HG03159 (cell line): ENCODE data around the gene LRRC4B.
"Not testable (repeated sequence)": the region's sequence is repeated elsewhere in the genome, so short reads cannot be mapped to it uniquely, and the experiment has no call there.

ENCODE experiments used
- ATAC-seq: cut with Tn5 transposase; IDR thresholded peaks from one replicate; pipeline ENCODE4 v1.9.1; 2021; ENCODE audit warnings: mild to moderate bottlenecking, moderate library complexity; ENCODE audit not compliant: unreplicated experiment

The LRRC4B gene

DNA sequence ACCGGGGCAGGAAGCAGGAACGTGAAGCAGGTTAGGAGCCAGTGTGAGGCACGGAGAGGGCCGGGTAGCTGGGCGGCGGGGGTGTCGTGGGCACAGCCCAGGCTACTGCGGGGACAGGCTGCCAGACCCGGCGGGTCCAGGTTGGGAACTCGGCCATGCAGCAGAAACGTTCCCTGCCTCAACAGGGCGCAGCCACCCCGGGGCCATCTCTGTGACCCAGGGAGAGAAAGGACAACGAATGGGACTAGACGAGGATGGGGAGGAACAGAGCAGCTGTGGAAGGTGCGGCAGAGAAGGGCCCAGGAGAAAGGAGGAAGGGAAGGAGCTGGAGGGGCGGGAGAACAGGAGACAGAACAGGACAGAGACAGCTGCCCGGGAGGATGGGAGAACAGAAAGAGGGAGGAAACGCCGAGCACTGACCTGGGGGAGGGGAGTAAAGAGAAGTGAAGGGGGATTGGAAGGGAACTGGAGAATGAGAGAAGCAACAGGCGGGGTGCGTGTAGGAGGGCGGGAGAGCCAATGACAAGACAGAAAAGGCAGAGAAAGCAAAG lies 78.7 kb downstream of the LRRC4B start:
- no peak for ATAC-seq

DNA sequence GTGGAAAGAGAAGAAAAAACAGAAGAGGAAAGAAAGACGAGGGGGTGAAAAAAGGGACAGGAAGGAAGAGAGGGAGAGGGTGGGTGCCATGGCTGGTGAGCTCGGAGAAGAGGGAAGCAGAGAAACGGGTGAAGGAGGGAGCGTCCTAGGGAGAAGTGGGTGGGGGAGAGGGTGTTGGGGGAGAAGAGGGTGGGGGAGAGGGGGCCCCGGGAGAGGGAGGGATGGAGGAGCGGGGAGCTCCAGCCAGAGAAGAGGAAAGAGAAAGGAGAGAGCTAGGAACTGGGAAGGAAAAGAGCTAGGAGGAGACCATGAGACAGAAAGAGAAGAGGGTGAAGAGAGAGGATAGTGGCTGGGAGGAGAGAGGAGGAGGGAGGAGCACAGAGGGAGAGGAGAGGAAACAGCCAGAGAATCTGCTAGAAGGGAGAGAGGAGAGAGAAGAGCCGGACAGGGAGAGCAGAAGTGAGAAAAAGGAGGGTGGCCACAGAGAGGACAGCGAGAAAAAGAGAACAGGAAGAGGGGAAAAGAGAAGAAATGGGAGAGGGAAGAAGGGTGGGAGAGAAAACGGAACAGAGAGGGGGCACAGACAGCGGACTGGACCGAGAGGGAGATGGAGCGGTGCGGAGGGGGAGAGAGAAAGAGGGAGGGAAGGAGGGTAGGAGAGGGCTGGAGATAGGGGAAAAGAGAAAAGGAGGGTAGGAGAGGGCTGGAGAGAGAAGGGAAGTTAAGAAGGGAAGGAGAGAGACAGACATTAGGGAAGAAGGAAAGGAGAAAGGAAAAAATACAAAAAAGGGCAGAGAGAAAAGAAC lies 79.6 kb downstream of the LRRC4B start:
- no peak for ATAC-seq

DNA sequence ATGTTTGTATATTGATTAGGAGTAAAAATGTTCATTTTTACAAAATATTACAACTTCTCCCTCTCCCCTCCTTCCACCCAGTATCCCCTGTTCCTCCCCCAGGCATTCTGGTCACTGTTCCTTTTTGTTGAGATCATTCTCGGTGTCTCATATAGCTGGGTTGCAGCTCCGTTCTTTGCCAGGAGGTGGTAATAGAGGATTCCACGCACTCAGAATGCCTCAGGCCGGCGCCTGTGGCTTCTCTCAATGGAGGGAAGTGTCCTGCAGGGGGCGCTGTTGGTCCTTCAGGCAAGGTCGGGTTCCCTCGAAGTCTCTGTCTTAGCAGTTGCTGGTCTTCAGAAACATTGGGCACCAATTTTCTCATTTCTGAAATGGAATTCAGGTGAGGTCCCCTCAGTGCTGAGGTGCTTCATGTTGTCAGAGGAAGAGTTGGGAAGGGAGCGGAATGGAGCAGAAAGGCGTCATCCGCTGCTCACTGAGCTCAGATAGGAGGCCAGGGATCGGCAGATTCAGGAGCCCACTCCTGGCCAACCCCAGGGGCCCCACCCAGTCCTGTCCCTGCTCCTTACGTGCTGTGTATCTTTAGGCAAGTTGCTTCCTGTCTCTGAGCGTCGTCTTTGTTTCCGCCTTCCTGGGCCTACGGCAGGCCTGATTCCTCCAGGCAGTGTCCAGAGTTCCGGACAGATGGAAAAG lies 81.3 kb downstream of the LRRC4B start:
- ATAC-seq, result no peak

DNA sequence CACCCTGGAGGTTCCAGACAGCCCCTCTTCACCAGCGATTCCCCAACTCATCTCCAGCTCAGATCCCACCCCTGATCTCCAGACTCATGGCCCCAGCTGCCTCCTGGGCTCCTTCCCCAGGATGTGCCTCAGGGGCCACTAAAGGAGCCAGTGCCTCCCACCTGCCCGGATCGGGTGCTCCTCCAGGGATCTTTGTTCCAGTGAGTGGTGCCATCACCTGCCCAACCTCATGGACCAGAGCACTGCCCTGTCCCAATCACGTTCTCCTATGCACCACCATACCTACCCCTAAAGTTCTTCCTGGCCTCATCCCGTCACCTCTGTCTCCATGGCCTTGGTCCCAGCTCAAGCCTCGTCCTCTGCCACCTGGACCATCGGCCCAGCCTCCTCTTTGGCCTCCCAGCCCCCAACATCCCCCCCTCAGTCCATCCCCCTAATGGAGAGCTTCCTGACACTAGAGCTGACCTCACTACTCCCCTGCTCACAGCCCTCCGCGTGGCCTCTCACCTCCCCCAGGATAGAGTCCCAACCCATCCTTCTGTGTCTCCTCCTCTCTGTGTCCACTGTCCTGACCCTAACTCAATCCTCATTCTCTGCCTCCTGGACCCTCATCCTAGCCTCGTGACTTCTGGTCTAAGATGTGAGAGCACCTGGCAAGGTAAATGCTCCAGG lies 82.8 kb downstream of the LRRC4B start:
- ATAC-seq, result no peak

DNA sequence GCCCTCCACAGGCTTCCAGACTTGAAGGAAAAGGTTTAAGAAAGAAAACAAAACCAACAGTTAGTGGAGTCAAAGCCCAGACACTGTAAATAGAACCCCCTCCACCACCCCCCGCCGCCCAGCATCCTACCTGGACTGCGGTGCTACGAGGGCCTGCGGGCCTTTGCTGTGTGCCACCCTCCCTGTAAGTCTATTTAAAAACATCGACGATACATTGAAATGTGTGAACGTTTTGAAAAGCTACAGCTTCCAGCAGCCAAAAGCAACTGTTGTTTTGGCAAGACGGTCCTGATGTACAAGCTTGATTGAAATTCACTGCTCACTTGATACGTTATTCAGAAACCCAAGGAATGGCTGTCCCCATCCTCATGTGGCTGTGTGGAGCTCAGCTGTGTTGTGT lies 85.3 kb downstream of the LRRC4B start:
- no peak for ATAC-seq

DNA sequence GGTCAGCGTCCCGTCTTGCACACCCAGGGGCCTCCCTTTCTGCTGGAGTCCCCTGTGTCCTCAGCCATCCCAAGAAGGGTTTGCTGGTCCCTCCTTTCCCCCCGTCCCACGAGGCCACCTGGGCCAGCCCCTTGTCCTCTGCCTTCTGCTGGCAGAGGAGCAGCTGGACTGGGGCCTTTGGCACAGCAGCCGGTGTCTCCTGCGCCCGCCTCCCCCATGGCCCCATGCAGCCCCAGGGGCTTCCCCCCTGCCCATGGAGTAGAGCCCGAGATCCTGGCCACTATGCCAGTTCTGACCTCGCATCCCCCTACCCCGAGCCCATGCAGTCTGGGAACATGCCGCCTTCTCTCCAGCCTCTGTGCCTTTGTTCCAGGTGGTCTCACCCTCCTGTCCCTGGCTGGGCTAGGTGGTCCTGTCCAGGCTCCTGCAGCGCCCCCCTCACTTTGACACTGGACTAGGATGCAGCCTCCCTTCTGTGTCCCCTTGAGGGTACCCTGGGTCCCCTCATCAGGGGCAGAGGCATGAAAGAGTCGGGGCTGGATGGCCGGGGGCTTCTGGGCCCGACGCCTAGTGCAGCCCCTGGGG lies 85.9 kb downstream of the LRRC4B start:
- ATAC-seq, result no peak

DNA sequence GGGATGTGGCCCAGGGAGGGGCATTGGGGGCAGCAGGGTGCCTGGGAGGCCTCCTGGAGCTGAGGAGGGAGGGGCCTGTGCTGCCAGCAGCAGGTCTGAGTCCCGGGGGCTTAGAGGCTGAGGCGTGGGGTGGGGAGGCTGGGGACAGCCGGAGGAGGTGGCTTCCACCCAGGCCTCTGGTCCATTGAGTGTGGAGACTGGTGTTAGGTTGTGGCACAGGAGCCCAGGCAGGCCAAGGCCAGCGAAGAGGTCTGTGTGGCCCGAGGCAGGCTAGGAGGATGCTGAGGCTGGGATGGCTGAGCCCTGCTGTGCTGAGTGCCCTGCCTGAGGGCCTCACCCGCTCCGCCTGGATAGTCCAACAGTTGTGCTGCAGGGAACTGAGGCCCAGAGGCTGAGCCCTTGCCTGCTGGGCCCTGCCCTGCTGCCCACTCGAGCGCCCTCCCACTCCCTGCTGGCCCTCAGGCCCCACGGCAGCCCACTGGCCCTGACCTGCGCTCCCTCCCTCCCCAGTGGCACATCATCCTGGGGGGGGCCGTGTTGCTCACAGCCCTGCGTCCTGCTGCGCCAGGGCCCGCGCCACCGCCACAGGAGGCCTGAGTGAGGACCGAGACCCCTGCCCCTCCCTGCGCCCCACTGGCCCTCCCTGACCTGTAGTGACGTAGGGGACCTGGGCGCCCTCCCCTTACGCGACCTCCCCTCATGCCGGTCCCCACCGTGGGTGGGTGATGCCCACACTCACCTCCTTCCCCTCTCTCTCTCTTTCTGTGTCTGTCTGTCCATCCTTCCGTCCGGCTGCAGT lies 86.7 kb downstream of the LRRC4B start:
- no peak for ATAC-seq

DNA sequence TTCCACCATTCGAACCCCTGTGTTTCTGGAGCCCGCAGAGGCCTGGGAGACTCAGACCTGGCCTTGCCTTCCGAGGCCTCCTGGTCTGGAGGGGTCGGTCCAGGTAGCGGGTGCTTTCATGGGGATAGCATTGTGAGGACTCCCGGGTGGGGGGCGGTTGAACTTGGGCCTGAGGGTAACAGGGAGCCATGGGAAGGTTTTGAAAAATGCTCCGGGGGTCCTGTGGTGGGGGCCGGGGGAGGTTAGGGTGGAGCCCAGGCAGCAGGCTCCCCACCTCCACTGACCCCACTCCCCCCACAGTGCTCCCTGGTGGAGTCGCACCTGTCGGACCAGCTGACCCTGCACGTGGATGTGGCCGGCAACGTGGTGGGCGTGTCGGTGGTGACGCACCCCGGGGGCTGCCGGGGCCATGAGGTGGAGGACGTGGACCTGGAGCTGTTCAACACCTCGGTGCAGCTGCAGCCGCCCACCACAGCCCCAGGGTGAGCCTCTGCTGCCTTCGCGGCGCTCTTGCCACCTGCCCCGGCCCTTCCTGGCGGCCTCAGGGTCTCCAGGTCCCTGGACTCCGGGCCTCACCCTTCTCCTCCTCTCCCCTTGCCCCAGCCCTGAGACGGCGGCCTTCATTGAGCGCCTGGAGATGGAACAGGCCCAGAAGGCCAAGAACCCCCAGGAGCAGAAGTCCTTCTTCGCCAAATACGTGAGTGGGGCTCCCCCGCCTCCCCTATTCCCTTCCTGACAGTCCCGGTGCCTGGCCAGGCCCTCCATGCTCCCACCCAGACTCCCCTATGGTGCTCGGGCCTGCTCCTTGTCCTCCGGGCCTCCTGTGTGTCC lies 87.7 kb downstream of the LRRC4B start:
- no peak for ATAC-seq

DNA sequence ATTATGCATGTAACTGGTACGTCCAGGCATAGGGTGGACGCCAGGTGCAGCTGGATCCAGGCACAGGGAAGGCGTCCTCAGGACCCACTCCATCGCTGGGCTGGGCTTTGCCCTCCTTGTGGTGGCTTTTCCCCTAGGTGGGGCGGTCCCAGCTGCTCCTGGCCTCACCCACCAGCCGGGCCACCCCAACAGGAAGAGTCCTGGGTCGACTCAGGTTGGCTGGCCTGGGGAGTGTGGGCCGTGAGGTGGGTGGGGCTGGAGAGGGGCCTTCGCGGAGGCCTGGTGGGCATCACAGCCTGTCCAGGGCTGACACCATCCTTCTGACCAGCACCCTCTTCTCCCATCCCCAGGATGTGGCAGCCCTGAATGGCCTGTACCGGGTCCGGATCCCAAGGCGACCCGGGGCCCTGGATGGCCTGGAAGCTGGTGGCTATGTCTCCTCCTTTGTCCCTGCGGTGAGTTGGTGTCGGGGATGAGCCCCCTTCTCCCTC lies 88.4 kb downstream of the LRRC4B start:
- ATAC-seq, result no peak

DNA sequence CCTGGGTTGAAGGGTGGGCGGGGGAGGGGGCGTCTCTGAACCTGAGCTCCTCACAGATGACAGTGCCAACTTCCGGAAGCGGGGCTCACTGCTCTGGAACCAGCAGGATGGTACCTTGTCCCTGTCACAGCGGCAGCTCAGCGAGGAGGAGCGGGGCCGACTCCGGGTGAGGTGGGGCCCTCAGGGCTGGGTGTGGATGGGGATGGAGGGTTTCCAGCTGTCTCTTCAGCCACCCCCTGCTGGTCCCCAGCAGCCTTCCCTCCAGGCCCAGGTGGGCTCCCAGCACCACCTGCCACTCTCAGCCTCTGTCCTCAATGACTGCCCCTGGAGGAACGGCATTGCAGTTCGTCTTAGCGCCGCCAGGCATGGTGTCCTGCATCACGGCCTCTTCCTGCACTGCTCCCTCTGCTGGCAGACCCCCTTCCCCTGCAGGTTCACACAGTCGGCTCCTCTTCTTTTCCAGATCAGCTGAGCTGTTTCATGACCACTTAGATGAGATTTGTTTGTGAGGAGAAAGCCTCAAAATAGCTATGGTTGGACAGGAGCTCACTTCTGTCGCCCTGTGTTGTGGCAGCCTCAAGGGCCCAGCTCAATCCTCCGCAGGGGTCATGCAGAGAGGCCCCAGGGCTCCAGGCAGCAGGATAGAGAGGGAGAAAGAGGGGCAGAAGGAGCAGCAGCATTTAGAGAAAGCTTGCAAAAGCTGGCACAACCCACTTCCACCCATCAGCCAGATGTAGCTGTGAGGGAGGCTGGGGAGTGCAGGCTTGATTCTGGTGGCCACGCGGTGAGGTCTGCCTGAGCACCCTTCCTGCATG lies 89.1 kb downstream of the LRRC4B start:
- no peak for ATAC-seq

DNA sequence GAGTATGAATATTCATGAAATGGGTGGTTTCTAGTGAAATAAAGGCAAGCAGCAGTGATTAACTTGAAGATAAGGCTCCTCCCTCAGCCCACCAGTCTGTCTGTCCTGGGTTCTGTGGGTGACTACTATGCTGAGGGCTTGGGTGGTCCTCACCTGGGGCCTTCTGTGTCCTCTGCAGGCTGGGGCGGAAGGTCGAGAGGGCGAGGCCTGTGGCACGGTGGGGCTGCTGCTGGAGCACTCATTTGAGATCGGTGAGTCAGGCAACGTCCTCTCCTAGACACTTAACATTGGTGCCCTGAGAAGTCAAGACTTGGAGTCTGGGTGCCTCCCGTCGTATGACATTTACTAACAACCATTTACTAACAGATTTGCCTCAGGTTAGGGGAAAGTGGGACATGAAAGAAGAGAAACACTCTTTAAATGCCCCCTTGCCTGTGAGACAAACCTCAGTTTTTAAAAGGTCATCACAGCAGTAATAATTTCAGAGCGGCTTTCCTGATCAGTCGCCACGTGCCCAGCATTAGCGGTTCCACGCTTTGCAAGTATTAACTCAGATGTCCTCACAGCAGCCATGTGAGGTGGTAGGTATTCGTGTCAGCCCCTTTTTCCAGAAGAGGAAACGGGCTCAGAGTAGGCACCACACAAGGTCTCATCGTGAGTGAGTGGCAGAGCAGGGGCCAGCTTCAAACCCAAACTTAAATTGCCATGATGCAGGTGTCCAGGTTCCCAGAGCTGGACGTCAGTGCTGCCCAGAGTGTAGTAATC lies 90.3 kb downstream of the LRRC4B start:
- ATAC-seq, result no peak

DNA sequence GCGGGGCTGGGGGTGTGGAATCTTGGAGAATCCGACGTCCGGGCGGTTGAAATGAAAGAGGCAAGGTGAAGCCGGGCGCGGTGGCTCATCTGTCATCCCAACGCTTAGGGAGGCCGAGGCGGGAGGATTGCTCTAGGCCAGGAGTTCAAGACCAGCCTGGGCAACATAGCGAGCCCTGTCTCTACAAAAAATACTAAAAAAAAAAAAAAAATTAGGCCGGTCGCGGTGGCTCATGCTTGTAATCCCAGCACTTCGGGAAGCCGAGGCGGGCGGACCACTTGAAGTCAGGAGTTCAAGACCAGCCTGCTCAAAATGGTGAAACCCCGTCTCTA lies 91.4 kb downstream of the LRRC4B start:
- ATAC-seq, result no peak

DNA sequence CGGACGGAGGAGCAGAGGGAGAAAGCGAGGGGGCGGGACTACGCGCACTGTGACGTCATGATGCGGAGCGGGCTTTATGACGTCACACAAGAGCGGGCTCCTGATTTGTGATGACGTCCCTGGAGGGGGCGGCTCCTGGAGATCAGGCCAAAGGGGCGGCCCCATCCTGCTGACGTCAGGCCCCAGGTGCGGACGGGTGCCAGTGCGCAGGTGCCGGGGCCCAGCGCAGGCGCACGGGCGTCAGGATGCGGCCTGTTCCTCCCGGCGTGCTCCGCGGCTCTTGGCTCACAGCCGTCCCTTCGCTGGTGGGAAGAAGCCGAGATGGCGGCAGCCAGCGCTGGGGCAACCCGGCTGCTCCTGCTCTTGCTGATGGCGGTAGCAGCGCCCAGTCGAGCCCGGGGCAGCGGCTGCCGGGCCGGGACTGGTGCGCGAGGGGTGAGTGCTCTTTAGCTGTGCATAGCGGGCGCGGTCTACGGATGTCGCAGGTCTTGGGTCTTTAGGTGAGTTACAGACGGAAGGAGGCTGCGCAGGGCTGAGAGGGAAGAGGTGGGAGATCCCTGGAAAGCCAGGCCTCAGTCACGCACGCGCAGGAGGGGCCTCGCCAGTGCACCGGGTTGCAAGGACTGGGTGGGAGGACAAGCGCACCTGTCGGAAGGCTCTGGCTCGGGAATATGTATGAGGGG lies 91.9 kb downstream of the LRRC4B start, which contains the start of the genes EMC10 and GARIN5A:
TSS of gene EMC10 (plus strand) at position 284 of the 683 bp plus-strand sequence. CDS start at position 322, 38 bp downstream.
TSS of gene GARIN5A (minus strand) at position 625 of the 683 bp plus-strand sequence. CDS start at position 165, 460 bp downstream.
- peak; percentile 81 for ATAC-seq

DNA sequence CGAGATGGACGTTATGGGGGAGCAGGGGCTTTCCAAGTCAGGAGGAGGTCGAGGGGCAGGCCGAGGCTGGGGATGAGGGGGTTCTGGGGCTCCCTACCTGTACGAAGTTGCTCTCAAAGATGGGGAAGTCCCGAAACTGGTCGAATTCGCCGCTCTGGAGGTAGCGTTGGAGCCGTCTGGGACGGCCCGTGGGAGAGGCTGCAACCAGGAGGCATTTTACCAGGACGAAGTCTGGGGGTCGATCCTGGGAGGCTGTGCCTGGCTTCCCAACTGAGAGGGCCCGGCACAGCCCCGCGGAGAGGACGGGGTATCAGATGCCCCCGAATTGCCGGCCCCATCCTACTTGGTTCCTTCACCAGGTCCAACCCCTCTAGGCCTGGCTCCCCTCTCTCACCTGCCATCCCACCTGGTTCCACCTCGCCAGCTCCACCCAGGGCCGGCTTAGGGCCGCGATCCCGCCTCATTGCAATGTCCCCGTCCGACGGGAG lies 92.5 kb downstream of the LRRC4B start:
- no peak for ATAC-seq

DNA sequence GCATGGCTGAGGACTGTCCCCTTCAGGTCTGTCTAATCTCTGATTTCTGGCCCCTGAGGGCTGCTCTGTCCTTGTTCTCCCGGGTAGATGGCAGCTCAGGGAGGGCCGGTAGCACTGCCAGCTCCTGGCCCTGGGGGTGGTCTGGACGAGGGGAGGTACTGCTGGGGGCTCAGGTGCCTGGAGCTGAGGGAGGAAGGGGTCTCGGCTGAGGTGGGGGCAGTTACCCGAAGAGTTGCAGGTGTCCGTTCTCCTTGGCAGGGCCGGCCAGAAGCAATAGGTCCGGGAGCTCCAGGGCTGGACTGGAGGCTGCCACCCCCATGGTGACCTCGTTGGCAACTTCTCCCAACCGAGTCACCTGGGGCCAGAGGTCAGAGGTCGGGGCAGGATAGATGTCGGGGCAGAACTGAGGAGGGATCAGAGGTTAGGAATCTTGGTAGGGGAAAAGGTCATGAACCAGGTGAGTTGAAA lies 93.1 kb downstream of the LRRC4B start:
- ATAC-seq, result no peak

DNA sequence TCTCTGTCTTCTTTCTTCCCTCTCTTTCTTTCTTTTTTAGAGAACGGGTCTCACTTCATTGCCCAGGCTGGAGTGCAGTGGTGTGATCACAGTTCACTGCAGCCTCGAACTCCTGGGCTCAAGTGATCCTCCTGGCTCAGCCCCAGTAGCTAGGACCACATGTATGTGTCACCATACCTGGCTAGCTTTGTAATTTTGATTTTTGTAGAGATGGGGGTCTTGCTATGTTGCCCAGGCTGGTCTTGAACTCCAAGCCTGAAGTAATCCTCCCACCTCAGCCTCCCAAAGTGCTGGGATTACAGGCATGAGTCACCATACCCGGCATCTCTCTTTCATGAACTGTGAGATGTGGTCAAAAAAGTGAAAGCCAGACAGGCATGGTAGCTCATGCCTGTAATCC lies 94.9 kb downstream of the LRRC4B start:
- not testable (repeated sequence) for ATAC-seq

DNA sequence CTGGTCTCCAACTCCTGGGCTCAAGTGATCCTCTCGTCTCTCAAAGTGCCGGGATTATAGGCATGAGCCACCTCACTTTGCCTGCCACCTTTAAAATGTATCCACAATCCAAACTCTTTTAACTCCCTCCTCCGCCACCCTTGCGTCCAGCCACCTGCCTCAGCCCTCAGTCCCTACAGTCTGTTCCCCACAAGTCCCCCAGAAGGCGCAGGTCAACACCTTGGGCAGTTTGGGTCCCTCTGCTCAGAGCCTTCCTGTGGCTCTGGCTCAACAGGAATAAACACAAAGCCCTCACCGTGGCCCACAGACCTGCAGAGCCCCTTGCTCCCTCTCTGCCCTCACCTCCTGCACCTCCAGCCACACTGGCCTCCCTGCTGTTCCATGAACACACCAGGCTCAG lies 99.4 kb downstream of the LRRC4B start:
- ATAC-seq, result no peak
